Measurements from ENCODE around the gene ZNF830.
"Not testable (repeated sequence)": the region's sequence is repeated elsewhere in the genome, so short reads cannot be mapped to it uniquely, and the experiment has no call there.

Gene ZNF830

DNA sequence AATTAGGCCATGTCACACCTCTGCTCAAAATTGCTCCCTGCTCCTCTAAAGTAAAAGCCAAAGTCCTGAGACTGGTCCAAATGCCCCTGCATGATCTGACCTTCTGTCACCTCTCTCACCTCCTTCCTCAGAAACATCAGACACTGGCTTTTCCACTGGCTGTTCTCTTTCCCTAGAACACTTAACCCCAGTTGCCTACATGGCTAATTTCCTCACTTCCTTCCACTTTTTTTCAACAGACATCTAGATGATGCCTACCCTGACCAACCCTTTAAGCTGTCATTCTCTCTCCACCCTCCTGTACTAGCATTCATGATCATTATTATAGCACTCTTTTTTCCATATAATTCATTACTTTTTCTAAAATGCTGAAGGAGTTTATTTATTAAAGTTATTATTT lies 31.1 kb upstream of the ZNF830 start:
- DNase-seq (ENCODE audit: low read depth in 1 of 2, low spot score in 1 of 2) = peak; percentile 21 to 69
- no peaks in the 10 kb centered on the region for H3K27me3 ChIP-seq (ENCODE audit: insufficient read depth, poor library complexity, severe bottlenecking)
- peak overlapping the region; percentile 70 for H3K27ac ChIP-seq (replicated peaks)
- TF ChIP-seq, protein P1, sequence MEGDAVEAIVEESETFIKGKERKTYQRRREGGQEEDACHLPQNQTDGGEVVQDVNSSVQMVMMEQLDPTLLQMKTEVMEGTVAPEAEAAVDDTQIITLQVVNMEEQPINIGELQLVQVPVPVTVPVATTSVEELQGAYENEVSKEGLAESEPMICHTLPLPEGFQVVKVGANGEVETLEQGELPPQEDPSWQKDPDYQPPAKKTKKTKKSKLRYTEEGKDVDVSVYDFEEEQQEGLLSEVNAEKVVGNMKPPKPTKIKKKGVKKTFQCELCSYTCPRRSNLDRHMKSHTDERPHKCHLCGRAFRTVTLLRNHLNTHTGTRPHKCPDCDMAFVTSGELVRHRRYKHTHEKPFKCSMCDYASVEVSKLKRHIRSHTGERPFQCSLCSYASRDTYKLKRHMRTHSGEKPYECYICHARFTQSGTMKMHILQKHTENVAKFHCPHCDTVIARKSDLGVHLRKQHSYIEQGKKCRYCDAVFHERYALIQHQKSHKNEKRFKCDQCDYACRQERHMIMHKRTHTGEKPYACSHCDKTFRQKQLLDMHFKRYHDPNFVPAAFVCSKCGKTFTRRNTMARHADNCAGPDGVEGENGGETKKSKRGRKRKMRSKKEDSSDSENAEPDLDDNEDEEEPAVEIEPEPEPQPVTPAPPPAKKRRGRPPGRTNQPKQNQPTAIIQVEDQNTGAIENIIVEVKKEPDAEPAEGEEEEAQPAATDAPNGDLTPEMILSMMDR (IDR thresholded peaks at IDR 0.05; ENCODE audit: insufficient read depth, low read length) = no peak
- TF ChIP-seq SPI1 (IDR thresholded peaks at IDR 0.05; ENCODE audit: borderline replicate concordance, low read depth) (peak; percentile 77; the same call in 1 of the 2 replicates), POLR2AphosphoS5 (IDR thresholded peaks at IDR 0.05; ENCODE audit: low read depth) (0 out of 2 replicates have a peak, but pooled peaks have one; percentile 25), GABPA (IDR thresholded peaks at IDR 0.05; ENCODE audit: low read depth) (no peak)
- H3K4me3 ChIP-seq (replicated peaks; ENCODE audit: insufficient read depth, low read length) = no peak overlapping the region

DNA sequence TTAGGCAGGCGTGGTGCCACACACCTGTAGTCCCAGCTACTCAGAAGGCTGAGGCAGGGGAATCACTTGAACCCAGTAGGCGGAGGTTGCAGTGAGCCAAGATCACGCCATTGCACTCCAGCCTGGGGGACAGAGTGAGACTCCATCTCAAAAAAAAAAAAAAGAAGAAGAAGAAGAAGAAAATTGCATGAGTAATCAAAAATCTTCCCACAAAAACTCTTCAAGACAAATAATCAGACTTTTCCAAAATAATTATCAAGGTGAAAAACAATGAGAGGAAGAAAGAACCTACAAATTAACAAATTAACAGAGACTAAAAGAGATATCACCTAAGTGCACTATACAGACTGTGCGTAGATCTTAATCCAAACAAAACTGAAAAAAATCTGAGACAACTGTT lies 10.6 kb upstream of the ZNF830 start:
- DNase-seq (ENCODE audit: low read depth in 1 of 2, low spot score in 1 of 2); H3K27me3 ChIP-seq (ENCODE audit: insufficient read depth, poor library complexity, severe bottlenecking); H3K27ac ChIP-seq (replicated peaks): not testable (repeated sequence)

DNA sequence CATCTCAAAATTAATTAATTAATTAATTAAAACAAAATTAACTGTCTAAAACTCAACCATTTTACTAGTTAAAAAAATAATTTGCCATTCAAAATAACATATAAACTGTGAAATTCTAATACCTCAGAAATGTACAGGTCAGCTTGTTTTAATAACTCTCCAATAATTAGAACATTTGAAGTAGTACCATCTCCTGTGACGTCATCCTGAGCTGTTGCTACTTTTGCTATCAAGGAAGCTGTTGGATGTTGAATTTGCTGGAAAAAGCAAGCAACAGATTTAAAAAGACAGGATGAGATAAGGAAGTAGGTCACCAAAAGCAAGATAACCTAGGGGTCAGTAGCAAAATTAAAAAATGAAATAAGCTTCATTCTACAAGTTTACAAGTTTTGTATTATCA lies 2.9 kb upstream of the ZNF830 start:
- TF ChIP-seq SPI1 (IDR thresholded peaks at IDR 0.05; ENCODE audit: borderline replicate concordance, low read depth) (no peak), POLR2AphosphoS5 (IDR thresholded peaks at IDR 0.05; ENCODE audit: low read depth) (no peak), GABPA (IDR thresholded peaks at IDR 0.05; ENCODE audit: low read depth) (no peak)
- TF ChIP-seq, protein P2, sequence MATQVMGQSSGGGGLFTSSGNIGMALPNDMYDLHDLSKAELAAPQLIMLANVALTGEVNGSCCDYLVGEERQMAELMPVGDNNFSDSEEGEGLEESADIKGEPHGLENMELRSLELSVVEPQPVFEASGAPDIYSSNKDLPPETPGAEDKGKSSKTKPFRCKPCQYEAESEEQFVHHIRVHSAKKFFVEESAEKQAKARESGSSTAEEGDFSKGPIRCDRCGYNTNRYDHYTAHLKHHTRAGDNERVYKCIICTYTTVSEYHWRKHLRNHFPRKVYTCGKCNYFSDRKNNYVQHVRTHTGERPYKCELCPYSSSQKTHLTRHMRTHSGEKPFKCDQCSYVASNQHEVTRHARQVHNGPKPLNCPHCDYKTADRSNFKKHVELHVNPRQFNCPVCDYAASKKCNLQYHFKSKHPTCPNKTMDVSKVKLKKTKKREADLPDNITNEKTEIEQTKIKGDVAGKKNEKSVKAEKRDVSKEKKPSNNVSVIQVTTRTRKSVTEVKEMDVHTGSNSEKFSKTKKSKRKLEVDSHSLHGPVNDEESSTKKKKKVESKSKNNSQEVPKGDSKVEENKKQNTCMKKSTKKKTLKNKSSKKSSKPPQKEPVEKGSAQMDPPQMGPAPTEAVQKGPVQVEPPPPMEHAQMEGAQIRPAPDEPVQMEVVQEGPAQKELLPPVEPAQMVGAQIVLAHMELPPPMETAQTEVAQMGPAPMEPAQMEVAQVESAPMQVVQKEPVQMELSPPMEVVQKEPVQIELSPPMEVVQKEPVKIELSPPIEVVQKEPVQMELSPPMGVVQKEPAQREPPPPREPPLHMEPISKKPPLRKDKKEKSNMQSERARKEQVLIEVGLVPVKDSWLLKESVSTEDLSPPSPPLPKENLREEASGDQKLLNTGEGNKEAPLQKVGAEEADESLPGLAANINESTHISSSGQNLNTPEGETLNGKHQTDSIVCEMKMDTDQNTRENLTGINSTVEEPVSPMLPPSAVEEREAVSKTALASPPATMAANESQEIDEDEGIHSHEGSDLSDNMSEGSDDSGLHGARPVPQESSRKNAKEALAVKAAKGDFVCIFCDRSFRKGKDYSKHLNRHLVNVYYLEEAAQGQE (IDR thresholded peaks at IDR 0.05; ENCODE audit: insufficient replicate concordance, low read depth) = no peak
- no peak overlapping the region for H3K4me3 ChIP-seq (replicated peaks; ENCODE audit: insufficient read depth, low read length)
- H3K27ac ChIP-seq (replicated peaks) = no peak overlapping the region
- DNase-seq (ENCODE audit: low read depth in 1 of 2, low spot score in 1 of 2) = no peak
- no peaks in the 10 kb centered on the region for H3K27me3 ChIP-seq (ENCODE audit: insufficient read depth, poor library complexity, severe bottlenecking)

More for the DNA sequence above, 10.6 kb upstream of the ZNF830 start:
- not testable (repeated sequence) for H3K4me3 ChIP-seq (replicated peaks; ENCODE audit: insufficient read depth, low read length)

DNA sequence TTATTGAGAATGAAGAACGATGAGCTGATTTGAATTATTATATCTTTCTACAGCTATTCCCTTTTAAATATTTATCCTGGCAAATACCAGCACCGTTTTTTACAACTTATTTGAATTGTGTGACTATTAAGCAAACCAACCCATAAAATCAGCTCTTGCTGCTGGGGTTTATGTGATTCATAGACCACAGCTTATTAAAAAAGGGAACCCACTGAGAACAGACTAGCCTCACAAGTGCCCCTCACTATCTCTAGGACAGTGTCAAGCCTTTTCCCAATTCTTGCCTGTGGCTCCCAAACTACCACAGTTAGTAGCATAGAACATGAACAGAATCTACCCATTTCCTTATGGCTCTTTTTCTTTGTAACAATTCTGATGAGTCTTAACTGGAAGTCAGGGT lies 12.8 kb downstream of the ZNF830 start:
- no peak overlapping the region for H3K27ac ChIP-seq (replicated peaks)
- H3K4me3 ChIP-seq (replicated peaks; ENCODE audit: insufficient read depth, low read length) = no peak overlapping the region
- DNase-seq (ENCODE audit: low read depth in 1 of 2, low spot score in 1 of 2) = no peak
- TF ChIP-seq, protein P1 (IDR thresholded peaks at IDR 0.05; ENCODE audit: insufficient read depth, low read length) = no peak
- TF ChIP-seq SPI1 (IDR thresholded peaks at IDR 0.05; ENCODE audit: borderline replicate concordance, low read depth) = 0 out of 2 replicates have a peak, but pooled peaks have one; percentile 13
- H3K27me3 ChIP-seq (ENCODE audit: insufficient read depth, poor library complexity, severe bottlenecking) = no peaks in the 10 kb centered on the region

DNA sequence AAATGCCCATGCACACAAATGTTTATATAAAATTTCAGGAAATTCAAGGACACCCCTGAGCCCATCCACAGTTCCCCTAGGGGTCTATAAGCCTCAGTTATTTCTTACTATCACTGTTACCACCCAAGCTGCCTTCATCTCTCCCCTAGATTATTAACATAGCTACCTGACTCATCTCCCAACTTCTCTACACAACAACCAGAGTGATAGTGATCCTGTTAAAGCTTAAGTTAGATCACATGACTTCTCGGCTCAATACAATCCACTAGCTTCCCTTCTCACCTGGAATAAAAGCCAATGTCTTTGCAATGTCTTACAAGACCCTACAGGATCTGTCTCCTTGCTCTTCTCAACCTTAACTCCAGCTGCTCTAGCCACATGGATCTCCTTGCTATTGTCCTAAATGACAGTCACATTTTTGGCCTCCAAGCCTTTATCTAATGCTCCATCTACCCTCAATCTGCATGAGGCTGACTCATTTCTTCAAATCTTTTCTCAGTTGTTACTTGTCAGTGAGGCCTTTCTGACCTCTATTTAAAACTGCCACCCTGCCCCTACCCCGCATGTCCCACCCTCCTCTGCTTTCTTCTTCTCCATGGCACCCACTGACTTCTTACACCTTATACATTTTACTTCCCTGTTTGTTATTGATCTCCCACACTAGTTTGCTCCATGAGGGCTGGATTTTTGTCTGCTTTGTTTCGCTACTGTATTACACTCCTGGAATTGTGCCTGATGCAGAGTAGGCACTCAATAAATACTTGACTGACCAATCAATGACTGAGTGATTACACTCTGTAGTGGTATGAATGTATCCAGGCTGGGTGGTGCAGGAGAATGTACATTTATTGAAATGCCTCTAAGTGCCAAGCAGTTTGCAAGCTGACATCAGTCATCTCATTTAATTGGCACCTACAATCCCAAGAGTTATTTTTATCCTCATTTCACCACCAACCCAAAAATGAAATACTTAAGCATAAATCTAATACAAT lies 13.8 kb downstream of the ZNF830 start:
- no peak for TF ChIP-seq GABPA (IDR thresholded peaks at IDR 0.05; ENCODE audit: low read depth)
- TF ChIP-seq, protein P2 (IDR thresholded peaks at IDR 0.05; ENCODE audit: insufficient replicate concordance, low read depth) = no peak
- TF ChIP-seq, protein P1 (IDR thresholded peaks at IDR 0.05; ENCODE audit: insufficient read depth, low read length) = no peak
- TF ChIP-seq SPI1 (IDR thresholded peaks at IDR 0.05; ENCODE audit: borderline replicate concordance, low read depth) = no peak
- TF ChIP-seq POLR2AphosphoS5 (IDR thresholded peaks at IDR 0.05; ENCODE audit: low read depth) = no peak
- Histone ChIP-seq H3K4me3 (replicated peaks; ENCODE audit: insufficient read depth, low read length) (no peak overlapping the region), H3K27me3 (ENCODE audit: insufficient read depth, poor library complexity, severe bottlenecking) (no peaks in the 10 kb centered on the region), H3K27ac (replicated peaks) (no peak overlapping the region)
- DNase-seq (ENCODE audit: low read depth in 1 of 2, low spot score in 1 of 2) = no peak

Data from HL-60 (cell line).